Esophagus squamous epithelium (tissue), 4 donors: ENCODE results near the gene SH3GL2.

Source experiments
- POLR2A ChIP-seq, 4 donors: fragments of 450-650 bp; IDR thresholded peaks; one replicate each; pipeline ENCODE4 v1.6.1; 2017; ENCODE audit warnings: antibody characterized with exemption in 4 of 4, mild to moderate bottlenecking in 4 of 4, moderate library complexity in 3 of 4
- TF ChIP-seq, protein P1 (sequence below), 6 experiments: fragments of 450-650 bp in 4 of 6; fragments of 200-600 bp in 2 of 6; sonication (generic) in 2 of 6; IDR thresholded peaks; one replicate each; pipeline ENCODE4 v1.5.1; 2016 to 2019; ENCODE audit warnings: antibody characterized with exemption in 6 of 6, mild to moderate bottlenecking in 4 of 6, moderate library complexity in 4 of 6

DNA sequence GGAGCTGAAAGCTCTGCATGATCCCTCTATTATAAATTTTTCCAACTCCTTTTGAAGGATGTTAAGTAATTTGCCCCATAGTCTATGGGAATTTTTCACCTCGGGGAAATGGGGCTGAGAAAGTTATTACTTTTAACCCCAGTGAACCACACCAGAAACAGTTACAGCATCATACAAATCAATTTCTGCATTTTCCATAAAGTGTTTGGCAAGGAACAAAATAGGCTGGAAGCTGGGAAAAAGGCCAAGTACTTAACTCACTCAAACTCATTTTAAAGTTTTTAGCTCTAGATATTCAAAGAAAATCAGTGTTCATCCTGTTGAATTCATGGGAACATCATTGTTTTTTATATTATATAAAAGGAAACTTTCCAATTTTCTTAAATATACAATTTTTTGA is 160.9 kb downstream of the SH3GL2 start:
- TF ChIP-seq, protein P1, sequence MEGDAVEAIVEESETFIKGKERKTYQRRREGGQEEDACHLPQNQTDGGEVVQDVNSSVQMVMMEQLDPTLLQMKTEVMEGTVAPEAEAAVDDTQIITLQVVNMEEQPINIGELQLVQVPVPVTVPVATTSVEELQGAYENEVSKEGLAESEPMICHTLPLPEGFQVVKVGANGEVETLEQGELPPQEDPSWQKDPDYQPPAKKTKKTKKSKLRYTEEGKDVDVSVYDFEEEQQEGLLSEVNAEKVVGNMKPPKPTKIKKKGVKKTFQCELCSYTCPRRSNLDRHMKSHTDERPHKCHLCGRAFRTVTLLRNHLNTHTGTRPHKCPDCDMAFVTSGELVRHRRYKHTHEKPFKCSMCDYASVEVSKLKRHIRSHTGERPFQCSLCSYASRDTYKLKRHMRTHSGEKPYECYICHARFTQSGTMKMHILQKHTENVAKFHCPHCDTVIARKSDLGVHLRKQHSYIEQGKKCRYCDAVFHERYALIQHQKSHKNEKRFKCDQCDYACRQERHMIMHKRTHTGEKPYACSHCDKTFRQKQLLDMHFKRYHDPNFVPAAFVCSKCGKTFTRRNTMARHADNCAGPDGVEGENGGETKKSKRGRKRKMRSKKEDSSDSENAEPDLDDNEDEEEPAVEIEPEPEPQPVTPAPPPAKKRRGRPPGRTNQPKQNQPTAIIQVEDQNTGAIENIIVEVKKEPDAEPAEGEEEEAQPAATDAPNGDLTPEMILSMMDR (IDR thresholded peaks at IDR 0.05): no peak
- no peak for TF ChIP-seq POLR2A (IDR thresholded peaks at IDR 0.05)
